GM12892 (cell line): ENCODE results near the gene FOXL1.

Source experiments
- POLR2A ChIP-seq: IDR thresholded peaks from 2 replicates; pipeline ENCODE4 v1.6.1; 2011; ENCODE audit warnings: low read depth, low read length, control low read depth
- POLR2AphosphoS5 ChIP-seq: IDR thresholded peaks from 2 replicates; pipeline ENCODE4 v1.6.1; 2011; ENCODE audit warnings: low read depth, low read length, control low read depth
- TAF1 ChIP-seq: IDR thresholded peaks from 2 replicates; pipeline ENCODE4 v1.6.1; 2011; ENCODE audit warnings: low read depth, mild to moderate bottlenecking, control low read depth, low read length, borderline replicate concordance

- TF ChIP-seq POLR2A (no peak), POLR2AphosphoS5 (no peak), TAF1 (no peak)
Measured at GRCh38 chr16:86531191-86531545, 47.2 kb upstream of the FOXL1 start.
